Raji (cell line): ENCODE data around the gene ADGRF4.

ENCODE experiments used
- POLR2A ChIP-seq: IDR thresholded peaks from 2 replicates; pipeline ENCODE4 v1.6.1; 2011; ENCODE audit warnings: low read depth, low read length, control low read depth; ENCODE audit not compliant: insufficient read depth

Gene ADGRF4

DNA sequence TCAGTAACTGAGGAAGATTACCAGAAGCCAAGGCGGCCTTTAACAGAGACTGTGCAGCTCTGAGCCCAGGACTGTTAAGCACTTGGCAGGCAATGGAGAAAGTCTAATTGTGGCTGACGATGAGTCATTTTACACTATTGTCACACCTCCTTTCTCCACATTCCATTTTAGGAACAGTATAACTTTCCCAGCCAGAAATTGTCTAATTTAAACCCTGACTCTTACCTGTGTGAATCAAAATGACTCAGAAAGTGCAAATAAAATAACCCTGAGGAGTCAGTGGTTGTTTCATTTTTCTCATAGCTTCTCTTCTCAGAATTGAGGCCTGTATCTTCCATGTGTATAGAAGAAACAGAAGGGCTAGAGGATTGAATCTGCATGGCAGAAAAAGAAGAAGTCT is 43.4 kb downstream of the ADGRF4 start:
- no peak for TF ChIP-seq POLR2A

DNA sequence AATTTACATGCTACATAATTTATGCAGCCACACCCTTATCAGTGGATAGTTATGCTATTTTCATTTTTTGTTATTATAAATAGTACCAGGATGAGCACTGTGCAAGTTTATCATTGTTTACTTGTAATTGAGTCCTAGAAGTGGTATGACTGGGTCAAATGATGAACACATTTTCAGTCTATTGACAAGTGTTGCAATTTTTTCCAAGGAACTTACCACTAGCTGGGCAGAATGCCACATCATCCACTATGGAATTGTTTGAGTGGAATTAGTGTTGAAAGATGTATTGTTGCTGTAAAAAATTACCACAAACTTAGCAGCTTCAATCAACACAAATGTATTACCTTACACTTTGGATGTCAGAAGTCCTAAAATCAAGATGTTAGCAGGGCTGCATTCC is 45.4 kb downstream of the ADGRF4 start:
- no peak for TF ChIP-seq POLR2A

- TF ChIP-seq POLR2A, result no peak
Observed at GRCh38 chr6:47749757-47750156, 51.4 kb downstream of the ADGRF4 start.

DNA sequence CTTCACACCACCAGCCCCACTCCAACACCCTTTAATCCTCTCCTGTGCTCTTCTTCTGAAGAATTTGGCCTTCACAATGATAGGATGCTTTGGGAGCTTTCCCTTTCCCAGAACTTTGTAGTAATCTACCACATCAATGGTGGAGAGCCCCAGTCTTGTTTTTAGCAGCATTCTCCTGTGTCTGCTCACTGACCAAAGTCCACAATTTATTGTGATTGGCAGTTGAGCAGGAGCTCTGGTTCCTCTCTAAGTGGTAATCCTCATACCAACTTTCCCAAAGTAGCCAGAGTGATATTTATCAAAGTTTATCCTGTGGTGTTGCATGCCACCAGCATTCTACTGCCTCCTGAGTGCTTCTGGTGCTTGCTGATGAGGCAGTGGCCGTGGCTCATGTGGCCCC is 54.4 kb downstream of the ADGRF4 start:
- no peak for TF ChIP-seq POLR2A

GRCh38 chr6:47759364-47759763 is 61.0 kb downstream of the ADGRF4 start:
- TF ChIP-seq POLR2A, result no peak

GRCh38 chr6:47762502-47762901 is 64.1 kb downstream of the ADGRF4 start:
- no peak for TF ChIP-seq POLR2A

DNA sequence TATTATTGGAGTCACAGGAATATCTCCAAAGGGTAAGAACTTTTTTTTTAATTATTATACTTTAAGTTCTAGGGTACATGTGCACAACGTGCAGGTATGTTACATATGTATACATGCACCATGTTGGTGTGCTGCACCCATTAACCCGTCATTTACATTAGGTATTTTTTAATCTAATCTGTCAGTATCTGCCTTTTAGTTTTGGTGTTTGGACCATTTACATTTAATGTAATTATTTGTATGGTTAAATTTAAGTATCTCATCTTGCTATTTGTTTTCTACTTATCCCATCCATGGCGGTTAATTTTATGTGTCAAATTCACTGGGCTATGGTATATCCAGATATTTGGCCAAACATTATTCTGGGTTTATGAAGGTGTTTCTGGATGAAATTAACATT is 68.1 kb downstream of the ADGRF4 start:
- no peak for TF ChIP-seq POLR2A

DNA sequence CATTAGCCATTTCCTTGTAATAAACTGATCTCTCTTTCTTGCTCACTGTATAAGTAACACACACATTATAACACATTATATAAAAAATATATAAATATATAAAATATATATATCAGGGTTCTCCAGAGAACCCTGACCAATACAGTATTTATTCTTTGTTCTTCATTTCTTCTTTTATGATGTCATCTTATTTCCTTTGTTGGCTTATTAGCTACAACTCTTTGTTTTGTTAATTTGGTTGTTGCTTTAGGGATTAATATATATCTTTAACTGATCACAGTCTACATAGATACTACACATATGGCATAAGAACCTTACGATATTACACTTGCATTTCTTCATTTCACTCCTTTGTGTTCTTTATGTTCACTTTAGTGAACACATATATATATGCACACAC is 68.7 kb downstream of the ADGRF4 start:
- no peak for TF ChIP-seq POLR2A

- no peak for TF ChIP-seq POLR2A
Observed at GRCh38 chr6:47769982-47770381, 71.6 kb downstream of the ADGRF4 start.
